ENCODE results near the gene CFH. TPM values are rescaled to one million over a fixed set of nuclear protein-coding genes. Genes with fewer than 3 reads are reported as not detected.
A peak's percentile ranks its signal among the peaks of the same experiment; 100 is the strongest.
"Not testable (repeated sequence)": the region's sequence is repeated elsewhere in the genome, so short reads cannot be mapped to it uniquely, and the experiment has no call there.

Gene CFH
- total RNA-seq, 2 donors from 2014 or later, result 0.19 to 2.6 TPM

DNA sequence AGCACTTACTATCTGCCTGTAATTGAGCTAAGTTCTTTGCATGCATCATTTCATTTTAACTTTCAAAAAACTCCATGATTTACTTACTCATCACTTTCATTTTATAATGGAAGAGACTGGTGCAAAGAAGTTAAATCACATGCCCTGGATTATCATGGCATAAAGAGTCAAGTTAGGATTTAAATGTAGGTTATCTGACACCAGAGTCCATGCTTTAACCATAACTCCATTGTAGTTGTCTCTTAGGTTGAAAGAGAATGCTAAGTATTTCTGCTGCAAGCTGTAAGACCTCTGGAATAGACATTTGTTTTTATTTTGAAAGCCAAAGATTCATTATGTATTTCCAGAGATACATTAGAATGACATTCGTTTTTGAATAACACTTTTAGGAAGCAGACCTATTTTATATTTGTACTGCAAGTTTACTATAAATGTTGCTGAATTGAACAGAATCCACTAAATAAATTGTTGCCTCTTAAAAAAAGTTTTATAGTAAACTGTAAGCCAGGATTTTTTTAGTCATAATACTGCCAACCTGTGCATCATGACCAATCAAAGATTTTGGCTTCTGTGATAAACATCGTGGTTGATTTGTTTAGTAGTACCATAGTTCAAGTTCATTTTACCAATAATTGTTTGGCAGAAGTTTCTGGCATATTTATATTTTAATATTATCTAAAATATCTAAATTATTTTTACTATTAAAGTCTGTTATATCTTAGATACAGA is 26.1 kb downstream of the CFH start:
- H3K27me3 Mint-ChIP-seq (ENCODE audit: low read depth), result no peaks in the 10 kb centered on the region
- no peaks in the 10 kb centered on the region for H3K36me3 Mint-ChIP-seq (ENCODE audit: insufficient read depth in 2 of 2)
- H3K27ac Mint-ChIP-seq, result no peak overlapping the region
- no peaks in the 10 kb centered on the region for H3K9me3 Mint-ChIP-seq
- DNase-seq, result no peak
- no peak for ATAC-seq (replicated peaks in 1 of 2)
- H3K4me3 Mint-ChIP-seq, result no peak overlapping the region
- H3K4me1 Mint-ChIP-seq (ENCODE audit: low read depth), result no peaks in the 10 kb centered on the region

DNA sequence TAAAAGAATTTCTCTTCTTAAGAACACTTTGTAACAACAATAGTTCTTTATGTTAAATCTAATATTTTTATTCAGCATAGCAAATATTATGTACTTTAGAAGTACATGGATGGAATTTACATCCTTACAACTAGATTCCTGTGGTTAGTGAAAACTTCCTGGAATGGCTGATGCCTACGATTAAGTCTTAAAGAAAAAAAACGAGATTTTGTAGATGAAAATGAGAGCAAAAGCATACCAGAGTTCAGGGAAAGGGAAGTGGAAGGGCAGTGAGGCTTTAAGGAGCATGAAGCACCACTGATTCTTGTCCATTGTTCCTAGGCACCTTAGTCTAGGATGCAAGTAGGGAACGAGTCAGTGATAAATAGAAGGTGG is 26.7 kb downstream of the CFH start:
- Mint-ChIP-seq H3K4me1 (ENCODE audit: low read depth) (no peaks in the 10 kb centered on the region), H3K4me3 (no peak overlapping the region), H3K36me3 (ENCODE audit: insufficient read depth in 2 of 2) (no peaks in the 10 kb centered on the region), H3K27ac (no peak overlapping the region), H3K9me3 (no peaks in the 10 kb centered on the region), H3K27me3 (ENCODE audit: low read depth) (no peaks in the 10 kb centered on the region)
- DNase-seq (no peak), ATAC-seq (replicated peaks in 1 of 2) (no peak)

DNA sequence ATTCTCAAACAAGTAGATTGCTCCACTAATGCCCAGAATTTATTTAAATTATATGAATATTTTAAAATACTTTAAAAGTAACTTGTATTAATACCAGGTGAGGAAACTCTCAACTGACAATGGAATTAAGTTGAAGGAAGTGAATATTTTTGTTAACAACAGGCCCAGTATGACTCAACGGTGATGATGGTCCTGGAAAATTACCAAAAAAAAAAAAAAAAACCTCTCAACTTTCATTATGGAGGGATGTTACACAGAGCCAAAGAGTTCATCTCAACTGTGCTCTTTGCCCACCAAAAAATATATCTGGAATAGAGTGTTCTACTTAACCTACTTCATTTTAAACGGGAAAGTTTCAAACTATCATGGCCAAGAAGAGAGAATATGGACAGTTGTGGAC is 28.3 kb downstream of the CFH start:
- no peaks in the 10 kb centered on the region for H3K36me3 Mint-ChIP-seq (ENCODE audit: insufficient read depth in 2 of 2)
- no peak for DNase-seq
- no peak overlapping the region for H3K27ac Mint-ChIP-seq
- no peak for ATAC-seq (replicated peaks in 1 of 2)
- no peaks in the 10 kb centered on the region for H3K9me3 Mint-ChIP-seq
- no peaks in the 10 kb centered on the region for H3K27me3 Mint-ChIP-seq (ENCODE audit: low read depth)
- no peaks in the 10 kb centered on the region for H3K4me1 Mint-ChIP-seq (ENCODE audit: low read depth)
- H3K4me3 Mint-ChIP-seq, result no peak overlapping the region

DNA sequence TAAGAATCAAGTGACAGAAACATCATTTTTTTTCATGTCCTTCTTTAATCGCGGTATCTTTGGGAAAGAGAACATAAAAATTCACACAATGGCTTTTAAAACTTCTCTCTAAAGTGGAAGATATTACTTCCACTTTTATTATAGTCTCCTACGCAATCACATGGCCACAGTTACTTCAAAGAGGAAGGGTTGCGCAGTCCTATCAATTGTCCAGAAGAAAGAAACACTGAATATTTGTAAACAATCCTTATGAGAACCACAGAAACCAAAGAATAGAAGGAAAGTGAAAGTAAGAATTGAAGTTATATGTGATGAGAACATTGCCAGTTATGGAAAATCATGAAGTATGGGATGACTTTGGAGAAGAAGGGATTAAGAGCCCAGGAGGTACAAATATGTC is 32.6 kb downstream of the CFH start:
- Mint-ChIP-seq H3K27ac (no peak overlapping the region), H3K27me3 (ENCODE audit: low read depth) (no peaks in the 10 kb centered on the region), H3K4me3 (no peak overlapping the region), H3K9me3 (no peaks in the 10 kb centered on the region), H3K36me3 (ENCODE audit: insufficient read depth in 2 of 2) (no peaks in the 10 kb centered on the region), H3K4me1 (ENCODE audit: low read depth) (no peaks in the 10 kb centered on the region)
- no peak for ATAC-seq (replicated peaks in 1 of 2)
- no peak for DNase-seq

DNA sequence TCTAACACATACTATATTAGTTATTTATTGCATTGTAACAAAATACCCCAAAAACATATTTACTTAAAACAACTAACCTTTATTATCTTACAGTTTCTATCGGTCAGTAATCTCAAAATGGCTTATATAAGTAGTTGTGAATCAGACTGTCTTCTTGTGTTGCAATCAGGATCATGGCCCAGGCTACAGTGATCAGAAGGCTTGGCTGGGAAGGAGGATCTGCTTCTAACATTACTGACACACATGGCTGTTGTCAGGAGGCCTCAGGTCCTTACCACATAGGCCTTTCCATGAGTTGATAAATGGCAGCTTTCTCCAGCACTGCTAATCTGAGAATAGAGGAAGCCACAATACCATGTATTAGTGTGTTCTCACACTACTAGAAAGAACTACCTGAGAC is 33.7 kb downstream of the CFH start:
- Mint-ChIP-seq H3K36me3 (ENCODE audit: insufficient read depth in 2 of 2) (no peaks in the 10 kb centered on the region), H3K27ac (no peak overlapping the region), H3K27me3 (ENCODE audit: low read depth) (no peaks in the 10 kb centered on the region), H3K4me1 (ENCODE audit: low read depth) (no peaks in the 10 kb centered on the region), H3K4me3 (no peak overlapping the region), H3K9me3 (no peaks in the 10 kb centered on the region)
- no peak for ATAC-seq (replicated peaks in 1 of 2)
- DNase-seq, result no peak

DNA sequence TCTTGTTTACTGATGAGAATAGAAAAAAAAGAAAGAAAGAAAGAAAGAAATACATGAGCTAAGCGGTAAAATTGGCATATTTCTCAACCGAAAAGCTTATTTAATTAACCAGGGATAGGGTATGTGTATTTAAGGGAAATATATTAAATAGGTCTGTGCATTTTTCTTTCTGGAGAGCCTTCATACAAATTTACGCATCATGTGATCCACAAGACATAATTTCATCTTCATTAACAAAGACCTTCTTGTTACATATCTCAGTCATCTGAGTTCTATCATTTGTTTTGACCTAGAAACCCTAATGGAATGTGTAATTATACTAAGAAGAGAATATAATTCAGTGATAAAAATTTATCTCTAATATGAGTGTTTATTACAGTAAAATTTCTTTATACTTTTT is 37.2 kb downstream of the CFH start:
- no peak for ATAC-seq (replicated peaks in 1 of 2)
- Mint-ChIP-seq H3K27ac (no peak overlapping the region), H3K27me3 (ENCODE audit: low read depth) (no peaks in the 10 kb centered on the region), H3K4me1 (ENCODE audit: low read depth) (no peaks in the 10 kb centered on the region), H3K4me3 (no peak overlapping the region), H3K36me3 (ENCODE audit: insufficient read depth in 2 of 2) (peaks cover 0 to under 1% of the 10 kb centered on the region in 2 donors), H3K9me3 (peaks cover 0 to under 1% of the 10 kb centered on the region in 2 donors)
- DNase-seq, result no peak

DNA sequence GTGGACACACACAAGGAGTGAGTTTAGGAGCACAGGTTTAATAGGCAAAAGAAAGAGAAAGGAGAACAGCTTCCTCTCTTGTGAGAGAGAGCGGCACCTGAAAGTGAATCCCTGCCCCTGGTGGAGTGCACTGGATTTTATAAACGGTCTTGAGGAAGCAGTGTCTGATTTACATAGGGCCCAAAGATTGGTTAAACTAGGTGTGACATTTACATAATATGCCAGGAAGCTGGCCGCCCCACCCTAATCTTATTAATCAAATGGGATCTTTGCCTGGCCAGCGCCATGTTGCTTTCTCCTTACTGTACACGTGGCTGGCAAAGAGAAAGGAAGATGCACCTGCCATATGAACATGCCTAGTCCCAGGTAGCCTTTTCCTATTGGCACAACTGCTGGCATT is 38.7 kb downstream of the CFH start:
- no peak overlapping the region for H3K4me3 Mint-ChIP-seq
- H3K36me3 Mint-ChIP-seq (ENCODE audit: insufficient read depth in 2 of 2), result peaks cover 0 to 2% of the 10 kb centered on the region in 2 donors
- H3K9me3 Mint-ChIP-seq, result peaks cover under 1 to 2% of the 10 kb centered on the region in 2 donors
- no peak for ATAC-seq (replicated peaks in 1 of 2)
- DNase-seq, result no peak
- no peaks in the 10 kb centered on the region for H3K27me3 Mint-ChIP-seq (ENCODE audit: low read depth)
- H3K27ac Mint-ChIP-seq, result no peak overlapping the region
- H3K4me1 Mint-ChIP-seq (ENCODE audit: low read depth), result no peaks in the 10 kb centered on the region

DNA sequence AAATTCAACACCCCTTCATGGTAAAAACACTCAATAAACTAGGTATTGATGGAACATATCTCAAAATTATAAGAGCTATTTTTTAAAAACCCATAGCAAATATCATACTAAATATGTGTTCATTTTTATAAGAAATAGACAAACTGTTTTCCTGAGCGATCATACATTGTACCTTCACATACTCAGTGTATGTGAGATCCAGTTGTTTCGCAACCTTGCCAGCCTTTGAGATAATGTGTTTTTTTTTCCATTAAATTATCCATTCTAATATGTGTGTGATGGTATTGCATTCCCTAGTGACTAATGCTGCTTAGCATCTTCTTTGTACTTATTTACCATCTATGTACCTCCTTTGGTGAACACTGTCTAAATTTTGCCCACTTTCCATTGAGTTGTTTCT is 47.1 kb downstream of the CFH start:
- Mint-ChIP-seq H3K4me3 (no peak overlapping the region), H3K4me1 (ENCODE audit: low read depth) (no peaks in the 10 kb centered on the region), H3K36me3 (ENCODE audit: insufficient read depth in 2 of 2) (peaks cover 0 to 2% of the 10 kb centered on the region in 2 donors), H3K27ac (no peak overlapping the region), H3K9me3 (peaks cover 4 to 12% of the 10 kb centered on the region in 2 donors), H3K27me3 (ENCODE audit: low read depth) (no peaks in the 10 kb centered on the region)
- no peak for ATAC-seq (replicated peaks in 1 of 2)
- DNase-seq, result no peak

DNA sequence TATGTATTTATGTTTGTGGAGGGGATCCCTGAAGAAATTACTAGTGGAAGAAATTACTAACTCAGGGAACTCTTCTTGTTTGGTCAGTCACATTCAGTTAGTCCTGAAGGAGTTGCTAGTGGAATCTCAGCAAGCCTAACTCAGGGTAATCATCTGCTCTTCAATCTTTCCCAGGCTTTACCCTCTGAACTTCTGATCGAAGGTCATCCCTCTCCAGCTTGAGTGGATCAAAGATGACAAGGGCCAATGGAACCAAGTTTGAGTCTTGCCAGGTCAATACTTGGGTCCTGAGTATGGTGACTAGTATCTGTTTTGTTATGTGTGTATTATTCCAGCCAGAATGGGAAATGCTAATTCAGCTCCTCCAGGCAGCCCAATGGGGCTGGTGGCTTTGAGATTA is 49.3 kb downstream of the CFH start:
- DNase-seq, result no peak
- no peak overlapping the region for H3K27ac Mint-ChIP-seq
- no peak for ATAC-seq (replicated peaks in 1 of 2)
- no peak overlapping the region for H3K4me3 Mint-ChIP-seq
- no peaks in the 10 kb centered on the region for H3K27me3 Mint-ChIP-seq (ENCODE audit: low read depth)
- no peaks in the 10 kb centered on the region for H3K4me1 Mint-ChIP-seq (ENCODE audit: low read depth)
- H3K36me3 Mint-ChIP-seq (ENCODE audit: insufficient read depth in 2 of 2), result no peaks in the 10 kb centered on the region
- H3K9me3 Mint-ChIP-seq, result peaks cover 2 to 6% of the 10 kb centered on the region in 2 donors

DNA sequence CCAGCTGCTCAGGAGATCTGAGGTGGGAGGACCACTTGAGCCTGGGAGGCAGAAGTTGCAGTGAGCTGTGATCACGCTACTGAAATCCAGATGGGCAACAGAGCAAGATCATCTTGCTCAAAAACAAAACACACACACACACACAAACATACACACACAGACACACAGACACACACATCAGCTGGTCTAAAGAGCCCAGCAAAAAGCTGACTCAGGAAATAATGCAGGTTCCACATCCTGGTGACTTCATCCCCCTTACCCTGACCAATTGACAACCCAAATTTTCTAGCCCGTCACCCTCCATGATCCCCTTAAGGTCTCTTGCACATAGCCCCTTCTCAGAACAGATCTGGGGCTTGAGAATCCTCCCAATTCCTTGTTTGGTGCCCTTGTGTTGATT is 58.0 kb downstream of the CFH start:
- H3K4me1 Mint-ChIP-seq (ENCODE audit: low read depth); H3K4me3 Mint-ChIP-seq; H3K27me3 Mint-ChIP-seq (ENCODE audit: low read depth); H3K36me3 Mint-ChIP-seq (ENCODE audit: insufficient read depth in 2 of 2); H3K27ac Mint-ChIP-seq; ATAC-seq (replicated peaks in 1 of 2); H3K9me3 Mint-ChIP-seq; DNase-seq: not testable (repeated sequence)

DNA sequence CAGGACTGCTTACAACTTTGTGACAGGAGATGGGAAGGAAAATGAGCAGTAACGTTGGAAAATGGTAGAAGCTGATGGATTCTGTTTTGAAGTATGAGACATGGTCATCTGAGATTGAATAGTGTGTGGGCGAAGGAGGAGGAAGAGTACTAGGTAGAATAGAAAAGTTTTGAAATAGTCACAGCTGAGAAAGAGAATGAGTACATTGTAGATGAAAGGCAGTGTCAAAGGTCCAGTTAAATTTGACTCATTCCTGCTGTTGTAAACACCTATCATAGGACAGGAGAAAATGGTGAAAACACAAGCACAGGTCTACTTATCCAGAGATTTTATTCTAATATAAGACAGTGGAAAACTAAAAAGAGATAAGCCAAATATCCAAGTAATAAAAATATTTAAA is 66.0 kb downstream of the CFH start:
- H3K9me3 Mint-ChIP-seq, result no peaks in the 10 kb centered on the region
- no peaks in the 10 kb centered on the region for H3K27me3 Mint-ChIP-seq (ENCODE audit: low read depth)
- H3K36me3 Mint-ChIP-seq (ENCODE audit: insufficient read depth in 2 of 2), result no peaks in the 10 kb centered on the region
- H3K4me1 Mint-ChIP-seq (ENCODE audit: low read depth), result no peaks in the 10 kb centered on the region
- ATAC-seq (replicated peaks in 1 of 2), result no peak
- no peak overlapping the region for H3K27ac Mint-ChIP-seq
- no peak overlapping the region for H3K4me3 Mint-ChIP-seq
- no peak for DNase-seq

DNA sequence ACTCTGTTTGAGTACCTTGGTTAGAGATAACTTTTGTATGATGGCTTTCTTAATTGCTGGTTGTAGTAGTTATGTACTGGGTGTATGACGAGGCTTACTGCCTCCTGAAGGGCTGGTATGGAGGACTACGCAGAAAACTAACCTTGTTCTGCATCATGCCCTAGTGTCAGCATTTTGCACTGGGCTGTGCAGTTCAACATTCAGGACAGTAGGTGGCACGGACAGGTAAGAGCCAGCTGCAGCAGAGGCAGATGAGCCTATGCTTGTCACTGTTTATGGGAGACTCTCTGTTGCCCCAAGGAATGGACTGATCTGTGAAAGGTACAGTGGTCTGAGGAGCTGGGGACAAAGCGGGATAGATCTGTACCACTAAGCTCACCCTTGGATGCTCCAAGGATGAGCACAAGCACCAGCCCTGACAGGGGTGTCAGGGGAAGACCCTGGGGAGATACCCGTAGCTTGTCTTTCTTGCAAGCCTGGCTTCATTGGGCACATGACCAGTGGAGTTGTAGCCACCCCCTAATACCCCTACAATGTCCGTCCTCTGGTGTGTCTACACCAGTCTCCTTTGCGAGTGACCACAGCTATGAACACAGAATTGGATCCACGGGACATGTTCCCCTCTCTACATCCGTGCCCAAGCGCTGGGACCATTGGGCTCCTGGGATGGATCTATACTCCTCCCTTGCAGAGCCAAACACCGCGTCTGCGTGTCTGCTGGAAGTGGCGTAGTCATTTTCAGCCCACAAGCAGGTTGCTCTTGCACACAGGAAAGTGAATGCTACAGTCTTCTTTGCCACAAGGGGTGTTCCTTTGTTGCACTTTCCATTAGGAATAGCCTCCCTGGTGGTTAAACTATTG is 71.7 kb downstream of the CFH start:
- peak; percentile 41 to 76 for ATAC-seq (replicated peaks in 1 of 2)
- H3K4me3 Mint-ChIP-seq, result no peak overlapping the region
- H3K36me3 Mint-ChIP-seq (ENCODE audit: insufficient read depth in 2 of 2), result no peaks in the 10 kb centered on the region
- no peaks in the 10 kb centered on the region for H3K9me3 Mint-ChIP-seq
- H3K4me1 Mint-ChIP-seq (ENCODE audit: low read depth), result no peaks in the 10 kb centered on the region
- DNase-seq, result peak; percentile 33 to 49
- H3K27ac Mint-ChIP-seq, result no peak overlapping the region
- H3K27me3 Mint-ChIP-seq (ENCODE audit: low read depth), result no peaks in the 10 kb centered on the region

DNA sequence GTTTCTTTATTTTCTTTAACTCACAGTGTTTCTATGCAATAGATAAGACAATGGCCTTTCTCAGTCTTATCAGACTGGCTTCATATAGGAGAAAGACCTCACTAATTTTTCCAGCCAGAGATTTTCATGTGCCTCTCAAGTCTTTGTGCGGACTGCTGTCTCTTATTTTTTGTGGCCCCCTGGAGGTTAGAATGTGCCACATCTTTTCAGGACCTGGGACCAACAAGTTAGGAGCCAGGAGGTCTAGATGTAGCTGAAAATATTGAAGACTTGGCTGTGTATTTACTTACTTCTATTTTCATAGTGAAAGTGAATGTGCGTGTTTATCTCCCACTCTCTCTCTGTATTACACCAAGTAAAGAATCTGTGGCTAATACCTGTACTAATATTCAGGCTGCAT is 80.7 kb downstream of the CFH start:
- no peaks in the 10 kb centered on the region for H3K36me3 Mint-ChIP-seq (ENCODE audit: insufficient read depth in 2 of 2)
- no peak overlapping the region for H3K4me3 Mint-ChIP-seq
- H3K4me1 Mint-ChIP-seq (ENCODE audit: low read depth), result no peaks in the 10 kb centered on the region
- no peak for DNase-seq
- H3K9me3 Mint-ChIP-seq, result peaks cover 0 to 4% of the 10 kb centered on the region in 2 donors
- H3K27me3 Mint-ChIP-seq (ENCODE audit: low read depth), result no peaks in the 10 kb centered on the region
- no peak overlapping the region for H3K27ac Mint-ChIP-seq
- ATAC-seq (replicated peaks in 1 of 2), result no peak

Data from activated T-cell treated with anti-CD3 and anti-CD28 coated beads, Interleukin-2, amount 50 U/mL, for 72 hours (primary cell).